Smooth muscle cell of bladder (primary cell): Measurements from ENCODE around the gene FBXL5. TPM values are rescaled to one million over a fixed set of nuclear protein-coding genes. Genes with fewer than 3 reads are reported as not detected.

ENCODE experiments used
- total RNA-seq: library from RNA; depleted of rRNA; stranded (reverse); fragments of >200 nt; gene quantifications from 2 replicates; pipeline ENCODE4 v1.2.3, GENCODE V29; 2014

FBXL5 gene, protein sequence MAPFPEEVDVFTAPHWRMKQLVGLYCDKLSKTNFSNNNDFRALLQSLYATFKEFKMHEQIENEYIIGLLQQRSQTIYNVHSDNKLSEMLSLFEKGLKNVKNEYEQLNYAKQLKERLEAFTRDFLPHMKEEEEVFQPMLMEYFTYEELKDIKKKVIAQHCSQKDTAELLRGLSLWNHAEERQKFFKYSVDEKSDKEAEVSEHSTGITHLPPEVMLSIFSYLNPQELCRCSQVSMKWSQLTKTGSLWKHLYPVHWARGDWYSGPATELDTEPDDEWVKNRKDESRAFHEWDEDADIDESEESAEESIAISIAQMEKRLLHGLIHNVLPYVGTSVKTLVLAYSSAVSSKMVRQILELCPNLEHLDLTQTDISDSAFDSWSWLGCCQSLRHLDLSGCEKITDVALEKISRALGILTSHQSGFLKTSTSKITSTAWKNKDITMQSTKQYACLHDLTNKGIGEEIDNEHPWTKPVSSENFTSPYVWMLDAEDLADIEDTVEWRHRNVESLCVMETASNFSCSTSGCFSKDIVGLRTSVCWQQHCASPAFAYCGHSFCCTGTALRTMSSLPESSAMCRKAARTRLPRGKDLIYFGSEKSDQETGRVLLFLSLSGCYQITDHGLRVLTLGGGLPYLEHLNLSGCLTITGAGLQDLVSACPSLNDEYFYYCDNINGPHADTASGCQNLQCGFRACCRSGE
- total RNA-seq: 105 and 108 TPM in 2 replicates

DNA sequence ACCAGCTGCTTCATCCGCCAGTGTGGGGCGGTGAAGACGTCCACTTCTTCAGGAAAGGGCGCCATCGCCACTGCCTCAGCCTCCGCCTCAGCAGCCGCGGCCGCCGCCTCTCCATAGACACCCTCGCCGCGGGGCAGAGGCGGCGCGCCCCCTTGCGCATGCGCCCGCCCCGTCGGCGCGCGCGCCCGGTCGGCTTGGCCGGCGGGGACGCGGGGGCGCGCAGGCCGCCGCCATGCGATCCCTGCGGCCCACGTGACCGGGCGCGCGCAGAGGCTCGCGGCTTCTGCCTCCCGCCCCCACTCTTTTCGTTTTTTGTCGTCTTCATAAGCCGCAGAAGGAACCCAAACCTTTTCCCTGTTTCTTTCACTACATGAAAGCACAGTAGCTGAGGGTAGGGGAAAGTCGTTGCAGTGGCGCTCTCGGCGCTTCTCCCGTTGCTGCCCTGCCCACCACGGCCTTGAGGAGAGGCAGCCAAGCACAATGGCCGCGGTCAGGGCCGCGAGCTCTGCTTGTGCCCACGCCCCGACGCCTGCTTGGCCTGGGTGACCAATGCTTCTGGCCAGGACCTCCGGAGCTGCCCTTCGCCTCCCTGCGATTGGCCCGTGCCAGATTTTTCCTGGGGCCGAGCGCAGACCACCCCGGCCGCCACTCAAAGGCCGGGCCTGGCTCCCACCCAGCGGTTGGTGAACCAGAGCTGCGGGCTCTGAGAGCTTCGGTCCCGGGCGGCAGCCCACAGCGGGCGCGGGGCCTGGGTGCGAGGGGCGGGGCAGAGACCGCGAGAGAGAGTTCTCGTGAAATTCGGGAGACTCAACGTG lies at the start of gene FBXL5:
FBXL5 (minus strand) TSS at position 135 of the 815 bp plus-strand sequence; CDS start at position 65, 70 bp downstream.

DNA sequence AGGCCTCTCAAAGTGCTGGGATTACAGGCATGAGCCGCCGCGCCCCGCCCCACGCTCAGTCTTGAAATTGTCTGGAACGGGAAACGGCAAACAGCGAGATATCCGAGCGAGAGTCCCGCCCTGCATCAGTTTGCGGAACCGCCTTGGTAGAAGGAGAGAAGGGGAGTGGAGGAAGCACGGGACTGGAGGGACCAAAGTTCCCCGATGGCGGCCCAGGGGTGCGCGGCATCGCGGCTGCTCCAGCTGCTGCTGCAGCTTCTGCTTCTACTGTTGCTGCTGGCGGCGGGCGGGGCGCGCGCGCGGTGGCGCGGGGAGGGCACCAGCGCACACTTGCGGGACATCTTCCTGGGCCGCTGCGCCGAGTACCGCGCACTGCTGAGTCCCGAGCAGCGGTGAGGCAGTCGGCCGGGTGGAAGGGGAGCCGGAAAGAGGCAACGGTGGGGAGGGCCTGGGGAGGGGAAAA lies 47.8 kb upstream of the FBXL5 start, which contains the start of gene BST1:
BST1 (plus strand) TSS at position 125 of the 463 bp plus-strand sequence; CDS start at position 205, 80 bp downstream.

DNA sequence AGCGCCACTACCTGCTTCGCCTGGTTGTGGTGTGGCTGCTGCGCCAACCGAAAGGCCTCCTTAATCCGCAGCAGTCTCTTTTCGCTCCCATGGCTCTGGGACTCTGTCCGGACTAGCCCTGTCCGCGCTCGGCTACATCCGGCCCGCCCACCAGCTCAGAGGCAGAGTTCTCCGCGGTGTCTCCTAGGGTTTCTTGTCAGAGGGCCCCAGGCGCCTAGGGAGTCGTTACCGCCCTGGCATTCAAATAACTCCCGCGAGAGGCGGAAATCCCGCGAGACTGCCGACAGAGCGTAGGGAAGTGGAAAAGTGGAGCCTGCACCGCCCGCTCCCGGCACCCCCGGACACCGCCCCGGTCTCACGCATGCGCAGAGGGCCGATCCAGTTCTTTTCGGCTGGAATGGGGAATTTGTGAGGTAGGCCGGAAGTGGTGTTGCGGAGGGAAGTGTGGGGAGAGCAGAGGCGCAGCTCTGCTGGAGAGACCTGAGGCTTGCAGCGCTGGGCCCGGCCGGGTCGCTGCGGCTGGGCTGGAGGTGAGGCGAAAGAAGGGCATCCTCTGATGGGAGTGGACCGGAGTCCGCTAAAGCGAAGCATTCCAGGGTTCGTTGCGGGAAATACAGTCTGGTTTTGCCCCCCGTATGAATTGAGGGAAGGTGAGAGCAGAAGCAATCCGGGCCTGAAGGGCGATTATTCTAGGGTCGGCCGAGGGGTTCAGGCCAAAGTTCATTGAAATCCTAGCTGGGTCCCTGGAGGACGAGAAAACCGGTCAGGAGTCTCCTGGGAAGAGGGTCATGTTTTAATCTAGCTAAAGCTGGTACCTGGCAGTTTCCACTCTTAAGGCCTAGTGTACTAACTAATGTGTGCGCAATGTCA lies 26.4 kb upstream of the FBXL5 start, which contains the start of gene FAM200B:
FAM200B (plus strand) TSS at position 456 of the 870 bp plus-strand sequence. CDS start 5,151 bp downstream, outside the sequence.

Other genes with a start within 250 kb of the FBXL5 start
- gene C1QTNF7, start 227.3 kb downstream of the FBXL5 start, total RNA-seq: 0.43 and 1.0 TPM in 2 replicates
- 20.6 and 23.2 TPM in 2 replicates for gene CC2D2A, start 185.5 kb downstream of the FBXL5 start, total RNA-seq
- 21.0 and 24.9 TPM in 2 replicates for gene FAM200B, start 26.5 kb upstream of the FBXL5 start, total RNA-seq
- 19.9 and 21.2 TPM in 2 replicates for gene BST1, start 47.7 kb upstream of the FBXL5 start, total RNA-seq
- gene CD38, start 123.0 kb upstream of the FBXL5 start, total RNA-seq: under 0.01 and 0.14 TPM in 2 replicates